IPS-18c (cell line): Measurements from ENCODE around the gene ATXN1.

Source experiments
- H3K4me3 ChIP-seq: 2 replicates; pipeline ENCODE4 v1.7.0; 2013; ENCODE audit warnings: low read depth, mild to moderate bottlenecking, low read length, moderate library complexity; ENCODE audit not compliant: insufficient read depth
- H3K9me3 ChIP-seq: one replicate; pipeline ENCODE4 v1.6.1; 2013; ENCODE audit warnings: mild to moderate bottlenecking, low read length, moderate library complexity; ENCODE audit not compliant: control insufficient read depth, insufficient read depth

Gene ATXN1

GRCh38 chr6:16374461-16375200, 386.6 kb downstream of the ATXN1 start:
- Histone ChIP-seq H3K4me3 (no peak overlapping the region), H3K9me3 (no peaks in the 10 kb centered on the region)

GRCh38 chr6:16374016-16374415, 387.2 kb downstream of the ATXN1 start:
- no peak overlapping the region for H3K4me3 ChIP-seq
- H3K9me3 ChIP-seq: no peaks in the 10 kb centered on the region

- no peaks in the 10 kb centered on the region for H3K9me3 ChIP-seq
- H3K4me3 ChIP-seq: no peak overlapping the region
These were observed 389.1 kb downstream of the ATXN1 start for GRCh38 chr6:16372029-16372776.

GRCh38 chr6:16371401-16371800, 389.9 kb downstream of the ATXN1 start:
- no peak overlapping the region for H3K4me3 ChIP-seq
- no peaks in the 10 kb centered on the region for H3K9me3 ChIP-seq

GRCh38 chr6:16370943-16371342, 390.3 kb downstream of the ATXN1 start:
- Histone ChIP-seq H3K9me3 (no peaks in the 10 kb centered on the region), H3K4me3 (no peak overlapping the region)

- Histone ChIP-seq H3K9me3 (no peaks in the 10 kb centered on the region), H3K4me3 (no peak overlapping the region)
These were observed 391.3 kb downstream of the ATXN1 start for GRCh38 chr6:16369989-16370388.

- H3K9me3 ChIP-seq: no peaks in the 10 kb centered on the region
- H3K4me3 ChIP-seq: no peak overlapping the region
These were observed 392.0 kb downstream of the ATXN1 start for GRCh38 chr6:16369140-16369745.

- no peak overlapping the region for H3K4me3 ChIP-seq
- H3K9me3 ChIP-seq: no peaks in the 10 kb centered on the region
These were observed 393.7 kb downstream of the ATXN1 start for GRCh38 chr6:16367571-16367970.

GRCh38 chr6:16363749-16364148, 397.5 kb downstream of the ATXN1 start:
- no peaks in the 10 kb centered on the region for H3K9me3 ChIP-seq

GRCh38 chr6:16362819-16363589, 398.3 kb downstream of the ATXN1 start:
- no peaks in the 10 kb centered on the region for H3K9me3 ChIP-seq
- no peak overlapping the region for H3K4me3 ChIP-seq

More at GRCh38 chr6:16363749-16364148, 397.5 kb downstream of the ATXN1 start:
- no peak overlapping the region for H3K4me3 ChIP-seq

- Histone ChIP-seq H3K4me3 (no peak overlapping the region), H3K9me3 (peaks cover 4% of the 10 kb centered on the region)
These were observed 399.0 kb downstream of the ATXN1 start for GRCh38 chr6:16362296-16362695.

- Histone ChIP-seq H3K4me3 (no peak overlapping the region), H3K9me3 (peaks cover 4% of the 10 kb centered on the region)
These were observed 399.4 kb downstream of the ATXN1 start for GRCh38 chr6:16361861-16362260.

- peaks cover 4% of the 10 kb centered on the region for H3K9me3 ChIP-seq
- no peak overlapping the region for H3K4me3 ChIP-seq
These were observed 400.1 kb downstream of the ATXN1 start for GRCh38 chr6:16361121-16361520.

- Histone ChIP-seq H3K9me3 (peaks cover 4% of the 10 kb centered on the region), H3K4me3 (no peak overlapping the region)
These were observed 400.9 kb downstream of the ATXN1 start for GRCh38 chr6:16360365-16360764.

GRCh38 chr6:16359563-16359962, 401.7 kb downstream of the ATXN1 start:
- H3K4me3 ChIP-seq: no peak overlapping the region
- peaks cover 4% of the 10 kb centered on the region for H3K9me3 ChIP-seq

GRCh38 chr6:16358531-16359138, 402.6 kb downstream of the ATXN1 start:
- Histone ChIP-seq H3K9me3 (peaks cover 4% of the 10 kb centered on the region), H3K4me3 (no peak overlapping the region)
